ENCODE results near the gene COL4A4.

- TF ChIP-seq, protein P1, sequence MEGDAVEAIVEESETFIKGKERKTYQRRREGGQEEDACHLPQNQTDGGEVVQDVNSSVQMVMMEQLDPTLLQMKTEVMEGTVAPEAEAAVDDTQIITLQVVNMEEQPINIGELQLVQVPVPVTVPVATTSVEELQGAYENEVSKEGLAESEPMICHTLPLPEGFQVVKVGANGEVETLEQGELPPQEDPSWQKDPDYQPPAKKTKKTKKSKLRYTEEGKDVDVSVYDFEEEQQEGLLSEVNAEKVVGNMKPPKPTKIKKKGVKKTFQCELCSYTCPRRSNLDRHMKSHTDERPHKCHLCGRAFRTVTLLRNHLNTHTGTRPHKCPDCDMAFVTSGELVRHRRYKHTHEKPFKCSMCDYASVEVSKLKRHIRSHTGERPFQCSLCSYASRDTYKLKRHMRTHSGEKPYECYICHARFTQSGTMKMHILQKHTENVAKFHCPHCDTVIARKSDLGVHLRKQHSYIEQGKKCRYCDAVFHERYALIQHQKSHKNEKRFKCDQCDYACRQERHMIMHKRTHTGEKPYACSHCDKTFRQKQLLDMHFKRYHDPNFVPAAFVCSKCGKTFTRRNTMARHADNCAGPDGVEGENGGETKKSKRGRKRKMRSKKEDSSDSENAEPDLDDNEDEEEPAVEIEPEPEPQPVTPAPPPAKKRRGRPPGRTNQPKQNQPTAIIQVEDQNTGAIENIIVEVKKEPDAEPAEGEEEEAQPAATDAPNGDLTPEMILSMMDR (IDR thresholded peaks at IDR 0.05; ENCODE audit: low read length) = no peak
- no peak for TF ChIP-seq EZH2phosphoT487 (IDR thresholded peaks at IDR 0.05; ENCODE audit: low read length)
- no peak for TF ChIP-seq EZH2 (optimal IDR thresholded peaks at IDR 0.05; ENCODE audit: low read depth, low read length)
These were observed 40.4 kb upstream of the COL4A4 start for GRCh38 chr2:227204452-227204851.
